ENCODE data around the gene TP53. TPM values are rescaled to one million over a fixed set of nuclear protein-coding genes. Genes with fewer than 3 reads are reported as not detected.

Gene TP53
- total and polyA plus RNA-seq, 9 of the 15 experiments (the other 6 are each of a cell fraction or from before 2014, with no cell fraction given) = 2.8 to 14.0 (median 7.1) TPM

GRCh38 chr17:7687908-7688807, 868 bp upstream of the TP53 start, which contains the start of gene WRAP53 (continued):
- TF ChIP-seq GMEB1 (CRISPR knock-in tag; IDR thresholded peaks at IDR 0.05) = peak; percentile 85
- peak; percentile 84 for TF ChIP-seq XRCC5 (IDR thresholded peaks at IDR 0.05; ENCODE audit: low read depth, low read length)
- TF ChIP-seq HINFP (tag; conservative IDR thresholded peaks at IDR 0.05; ENCODE audit: low read depth) = 0 out of 2 replicates have a peak, but pooled peaks have one; percentile 33
- TF ChIP-seq CTCF (IDR thresholded peaks at IDR 0.05 in 2 of 3, conservative IDR thresholded peaks at IDR 0.05 in 1 of 3; ENCODE audit: insufficient read depth in 2 of 3, low read depth in 1 of 3, low read length in 3 of 3) = peak; percentile 96 to 99 (median 99)
- TF ChIP-seq KDM5B (IDR thresholded peaks at IDR 0.05; ENCODE audit: insufficient replicate concordance, low read depth, low read length) = peak; percentile 63
- peak; percentile 46; the same call in 1 of the 2 replicates for TF ChIP-seq SOX6 (IDR thresholded peaks at IDR 0.05)
- TF ChIP-seq NFE2 (IDR thresholded peaks at IDR 0.05; ENCODE audit: low read depth) = 0 out of 2 replicates have a peak, but pooled peaks have one; percentile 5
- peak in 1 of 2 experiments; percentile 52; a peak in 3 of 4 replicates for TF ChIP-seq NRF1 (conservative IDR thresholded peaks at IDR 0.05 in 1 of 2, IDR thresholded peaks at IDR 0.05 in 1 of 2)
- no peak for TF ChIP-seq THAP7 (CRISPR knock-in tag; IDR thresholded peaks at IDR 0.05)
- TF ChIP-seq MEF2D (tag; conservative IDR thresholded peaks at IDR 0.05; ENCODE audit: low read depth) = no peak
- TF ChIP-seq MYC (IDR thresholded peaks at IDR 0.05; ENCODE audit: low read depth, low read length) = peak; percentile 60
- no peak for TF ChIP-seq MYC (CRISPR knock-in tag; IDR thresholded peaks at IDR 0.05; ENCODE audit: borderline replicate concordance, low read depth)
- TF ChIP-seq ZNF143 (CRISPR knock-in tag; IDR thresholded peaks at IDR 0.05) = peak; percentile 89
- no peak for TF ChIP-seq ZNF12 (CRISPR knock-in tag; IDR thresholded peaks at IDR 0.05)
- no peak for TF ChIP-seq PCBP2 (IDR thresholded peaks at IDR 0.05; ENCODE audit: low read depth, low read length, poor library complexity, severe bottlenecking)
- TF ChIP-seq MNT (conservative IDR thresholded peaks at IDR 0.05) = peak; percentile 12 to 60; a peak in 2 of 4 replicates
- peak; percentile 76; the same call in 1 of the 2 replicates for TF ChIP-seq FOXJ2 (tag; IDR thresholded peaks at IDR 0.05)
- TF ChIP-seq SMC3 (conservative IDR thresholded peaks at IDR 0.05; ENCODE audit: insufficient read depth, low read depth, low read length) = peak; percentile 65; the same call in 1 of the 2 replicates
